Measurements from ENCODE around the gene TPCN2. TPM values are rescaled to one million over a fixed set of nuclear protein-coding genes. Genes with fewer than 3 reads are reported as not detected.

TPCN2 gene
- total and polyA plus RNA-seq, 2 of the 4 experiments (the other 2 are of a cell fraction) = 3.4 to 8.0 TPM

- no peak overlapping the region for H2AFZ ChIP-seq (replicated peaks; ENCODE audit: low read length, poor library complexity)
These were observed 64.5 kb downstream of the TPCN2 start for GRCh38 chr11:69113226-69113625.

More at GRCh38 chr11:69113226-69113625, 64.5 kb downstream of the TPCN2 start:
- Histone ChIP-seq H3K4me3 (ENCODE audit: insufficient read depth, low read depth, low read length) (no peak overlapping the region), H2BK20ac (ENCODE audit: low read depth, low read length) (no peak overlapping the region), H3K9me3 (ENCODE audit: control insufficient read depth, insufficient read depth, low read length) (no peaks in the 10 kb centered on the region), H2BK5ac (ENCODE audit: low read depth, low read length, poor library complexity, severe bottlenecking) (no peak overlapping the region), H4K5ac (ENCODE audit: low read depth, low read length) (no peak overlapping the region), H3K9me1 (ENCODE audit: insufficient read depth, low read length) (no peaks in the 10 kb centered on the region), H3K36me3 (ENCODE audit: control insufficient read depth, insufficient read depth, low read length) (no peaks in the 10 kb centered on the region), H4K20me1 (ENCODE audit: insufficient read depth, low read length) (no peaks in the 10 kb centered on the region; the same call in 1 of the 2 replicates), H3K18ac (ENCODE audit: low read depth, low read length) (no peak overlapping the region), H3K79me1 (ENCODE audit: low read depth in 1 of 2, low read length in 2 of 2) (no peaks in the 10 kb centered on the region), H2BK15ac (ENCODE audit: low read depth, low read length) (no peak overlapping the region), H2BK120ac (ENCODE audit: low read depth, low read length) (no peak overlapping the region), H2AK5ac (ENCODE audit: low read depth, low read length) (no peak overlapping the region), H3K4me1 (ENCODE audit: control insufficient read depth, insufficient read depth, low read length) (peaks cover 4% of the 10 kb centered on the region; the same call in 1 of the 2 replicates), H3K14ac (replicated peaks; ENCODE audit: low read depth, low read length) (no peak overlapping the region), H3K56ac (ENCODE audit: extremely low read depth, insufficient read depth, low read length) (no peak overlapping the region), H2AK9ac (replicated peaks; ENCODE audit: low read depth, low read length, poor library complexity) (no peak overlapping the region), H4K91ac (ENCODE audit: insufficient read depth, low read depth, low read length) (no peak overlapping the region), H3K27ac (ENCODE audit: insufficient read depth, low read length) (no peak overlapping the region), H3K27me3 (ENCODE audit: control insufficient read depth, insufficient read depth, low read length) (peaks cover 14% of the 10 kb centered on the region; the same call in 1 of the 2 replicates), H4K8ac (ENCODE audit: low read depth in 2 of 2, low read length in 2 of 2) (no peak overlapping the region), H3K9ac (ENCODE audit: low read depth, low read length) (no peak overlapping the region), H3K4me2 (ENCODE audit: low read depth, low read length) (no peak overlapping the region), H3K23ac (ENCODE audit: low read depth, low read length) (no peak overlapping the region), H3K4ac (ENCODE audit: low read depth, low read length) (no peak overlapping the region)
- ChIA-PET POLR2A (ENCODE audit: unreplicated experiment) (no interaction called here), CTCF (interaction anchor here (2.1 kb wide), 1 partner anchor 12 kb away, joined by 5 read pairs; no protein-coding TSS in a partner anchor)
- intact Hi-C loops (cut with micrococcal nuclease) = no loop called here
- in situ Hi-C loops (cut with MboI; ENCODE audit: low sequenced_read_pairs) = loop anchor here (25.0 kb wide), 1 partner anchor 1074 kb away; no protein-coding TSS in a partner anchor
- WGBS, 2 experiments (ENCODE audit: extremely low coverage in 2 of 2, insufficient read length in 1 of 2) = 48% methylated on average over 3 of the region's 10 CpGs; no CpG with 5 or more reads in 1 of the 2 experiments
- DNase-seq = no peak
- ATAC-seq (ENCODE audit: low read depth) = no peak
- dilution Hi-C loops (cut with HindIII; ENCODE audit: low sequenced_read_pairs, unreplicated experiment) = no loop called here
- no TSS peak for BruUV-seq (replicated peaks)
- TF ChIP-seq MXI1 (IDR thresholded peaks at IDR 0.05; ENCODE audit: borderline replicate concordance, low read depth, low read length) (no peak), RAD21 (IDR thresholded peaks at IDR 0.05; ENCODE audit: low read length) (no peak), NFE2L2 (IDR thresholded peaks at IDR 0.05; ENCODE audit: low read depth, low read length) (no peak), FOS (IDR thresholded peaks at IDR 0.05; ENCODE audit: low read depth, low read length) (no peak), MAZ (IDR thresholded peaks at IDR 0.05; ENCODE audit: borderline replicate concordance, low read depth, low read length) (no peak), BHLHE40 (IDR thresholded peaks at IDR 0.05; ENCODE audit: low read depth, low read length) (no peak), MAFK (IDR thresholded peaks at IDR 0.05; ENCODE audit: low read depth, low read length) (no peak), RFX5 (IDR thresholded peaks at IDR 0.05; ENCODE audit: low read depth, low read length) (no peak), CHD1 (IDR thresholded peaks at IDR 0.05; ENCODE audit: low read depth, low read length) (no peak), RCOR1 (IDR thresholded peaks at IDR 0.05; ENCODE audit: insufficient replicate concordance, low read length) (no peak), POLR2A (IDR thresholded peaks at IDR 0.05; ENCODE audit: low read depth, low read length) (no peak), SMC3 (IDR thresholded peaks at IDR 0.05; ENCODE audit: low read depth, low read length) (no peak)
- TF ChIP-seq, protein P1, sequence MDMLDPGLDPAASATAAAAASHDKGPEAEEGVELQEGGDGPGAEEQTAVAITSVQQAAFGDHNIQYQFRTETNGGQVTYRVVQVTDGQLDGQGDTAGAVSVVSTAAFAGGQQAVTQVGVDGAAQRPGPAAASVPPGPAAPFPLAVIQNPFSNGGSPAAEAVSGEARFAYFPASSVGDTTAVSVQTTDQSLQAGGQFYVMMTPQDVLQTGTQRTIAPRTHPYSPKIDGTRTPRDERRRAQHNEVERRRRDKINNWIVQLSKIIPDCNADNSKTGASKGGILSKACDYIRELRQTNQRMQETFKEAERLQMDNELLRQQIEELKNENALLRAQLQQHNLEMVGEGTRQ (IDR thresholded peaks at IDR 0.05; ENCODE audit: low read depth, low read length) = no peak
- TF ChIP-seq, protein P2, sequence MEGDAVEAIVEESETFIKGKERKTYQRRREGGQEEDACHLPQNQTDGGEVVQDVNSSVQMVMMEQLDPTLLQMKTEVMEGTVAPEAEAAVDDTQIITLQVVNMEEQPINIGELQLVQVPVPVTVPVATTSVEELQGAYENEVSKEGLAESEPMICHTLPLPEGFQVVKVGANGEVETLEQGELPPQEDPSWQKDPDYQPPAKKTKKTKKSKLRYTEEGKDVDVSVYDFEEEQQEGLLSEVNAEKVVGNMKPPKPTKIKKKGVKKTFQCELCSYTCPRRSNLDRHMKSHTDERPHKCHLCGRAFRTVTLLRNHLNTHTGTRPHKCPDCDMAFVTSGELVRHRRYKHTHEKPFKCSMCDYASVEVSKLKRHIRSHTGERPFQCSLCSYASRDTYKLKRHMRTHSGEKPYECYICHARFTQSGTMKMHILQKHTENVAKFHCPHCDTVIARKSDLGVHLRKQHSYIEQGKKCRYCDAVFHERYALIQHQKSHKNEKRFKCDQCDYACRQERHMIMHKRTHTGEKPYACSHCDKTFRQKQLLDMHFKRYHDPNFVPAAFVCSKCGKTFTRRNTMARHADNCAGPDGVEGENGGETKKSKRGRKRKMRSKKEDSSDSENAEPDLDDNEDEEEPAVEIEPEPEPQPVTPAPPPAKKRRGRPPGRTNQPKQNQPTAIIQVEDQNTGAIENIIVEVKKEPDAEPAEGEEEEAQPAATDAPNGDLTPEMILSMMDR (conservative IDR thresholded peaks at IDR 0.05; ENCODE audit: low read depth, low read length) = no peak

Measured in IMR-90 (cell line).